GM12891 (cell line): Measurements from ENCODE around the gene SRP19.

Source experiments
- POLR2A ChIP-seq: IDR thresholded peaks from 2 replicates; pipeline ENCODE4 v1.6.1; 2011; ENCODE audit warnings: low read depth, low read length, control low read depth
- POLR2AphosphoS5 ChIP-seq: IDR thresholded peaks from 2 replicates; pipeline ENCODE4 v1.6.1; 2011; ENCODE audit warnings: low read depth, low read length, control low read depth
- TAF1 ChIP-seq: IDR thresholded peaks from 2 replicates; pipeline ENCODE4 v1.6.1; 2011; ENCODE audit warnings: low read depth, low read length, control low read depth

- TF ChIP-seq POLR2A (no peak), POLR2AphosphoS5 (no peak), TAF1 (no peak)
These were observed 22.1 kb downstream of the SRP19 start for GRCh38 chr5:112883192-112883591.
